ENCODE data around the gene DCDC2. TPM values are rescaled to one million over a fixed set of nuclear protein-coding genes. Genes with fewer than 3 reads are reported as not detected.

DCDC2 gene
- total RNA-seq (2022; extraction: Qiagen RNA extraction; ENCODE audit: low read depth): 2.0 to 3.3 TPM (median 2.5 TPM) in 5 replicates

DNA sequence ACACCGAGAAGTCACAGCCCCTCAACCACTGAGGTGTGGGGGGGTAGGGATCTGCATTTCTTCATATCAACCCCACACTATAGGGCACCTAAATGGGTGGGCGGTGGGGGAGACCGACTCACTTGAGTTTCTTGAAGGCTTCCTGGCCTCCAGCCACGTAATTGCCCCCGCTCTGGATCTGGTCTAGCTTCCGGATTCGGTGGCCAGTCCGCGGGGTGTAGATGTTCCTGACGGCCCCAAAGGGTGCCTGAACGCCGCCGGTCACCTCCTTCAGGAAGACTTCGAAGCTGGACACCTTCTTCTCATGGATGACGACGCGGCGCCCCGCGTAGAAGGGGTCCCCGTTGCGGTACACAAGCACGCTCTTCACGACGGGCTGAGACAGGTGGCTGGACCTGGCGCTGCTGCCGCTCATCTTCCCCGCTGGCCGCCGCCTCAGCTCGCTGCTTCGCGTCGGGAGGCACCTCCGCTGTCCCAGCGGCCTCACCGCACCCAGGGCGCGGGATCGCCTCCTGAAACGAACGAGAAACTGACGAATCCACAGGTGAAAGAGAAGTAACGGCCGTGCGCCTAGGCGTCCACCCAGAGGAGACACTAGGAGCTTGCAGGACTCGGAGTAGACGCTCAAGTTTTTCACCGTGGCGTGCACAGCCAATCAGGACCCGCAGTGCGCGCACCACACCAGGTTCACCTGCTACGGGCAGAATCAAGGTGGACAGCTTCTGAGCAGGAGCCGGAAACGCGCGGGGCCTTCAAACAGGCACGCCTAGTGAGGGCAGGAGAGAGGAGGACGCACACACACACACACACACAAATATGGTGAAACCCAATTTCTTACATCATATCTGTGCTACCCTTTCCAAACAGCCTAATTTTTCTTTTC is at the start of gene DCDC2:
TSS of gene DCDC2 (minus strand) at position 724 of the 883 bp plus-strand sequence. CDS start at position 415, 309 bp downstream.

GRCh38 chr6:24402697-24403500 is 45.0 kb upstream of the DCDC2 start, which contains the start of gene MRS2:
Gene MRS2 (plus strand): TSS chr6:24402936. CDS start chr6:24403047, 111 bp downstream.

DNA sequence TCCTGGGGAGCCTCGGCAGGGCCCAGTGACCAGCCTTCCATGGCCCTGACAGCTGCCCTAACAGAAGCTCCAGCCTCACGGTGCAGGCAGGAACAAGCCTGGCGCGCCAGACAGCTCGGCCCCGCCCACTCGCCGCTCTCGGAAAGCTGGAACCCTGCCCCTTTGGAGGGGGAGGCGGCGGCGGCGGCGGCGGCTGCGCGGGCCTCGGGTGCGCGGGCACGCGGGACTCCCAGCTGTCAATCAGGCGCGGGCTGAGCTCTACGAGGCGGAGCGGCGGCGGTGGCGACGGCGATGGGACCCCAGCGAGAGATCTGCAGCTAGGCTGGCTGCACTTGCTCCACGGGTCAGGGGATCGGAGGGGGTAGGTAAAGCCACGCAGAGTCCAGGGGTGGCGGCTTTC is 231.9 kb downstream of the DCDC2 start, which contains the start of gene NRSN1:
TSS of gene NRSN1 (plus strand) at position 236 of the 400 bp plus-strand sequence. CDS start 8,113 bp downstream, outside the sequence.

Other genes with a start within 250 kb of the DCDC2 start
- not detected in 5 replicates for gene NRSN1, start 231.8 kb downstream of the DCDC2 start, total RNA-seq (2022; extraction: Qiagen RNA extraction; ENCODE audit: low read depth)
- gene MRS2, start 44.9 kb upstream of the DCDC2 start, total RNA-seq (2022; extraction: Qiagen RNA extraction; ENCODE audit: low read depth): 18.7 to 23.8 TPM (median 20.1 TPM) in 5 replicates
- gene GPLD1, start 131.5 kb upstream of the DCDC2 start, total RNA-seq (2022; extraction: Qiagen RNA extraction; ENCODE audit: low read depth): 0.60 to 1.6 TPM (median 0.93 TPM) in 5 replicates
- 5.2 to 8.4 TPM (median 7.1 TPM) in 5 replicates for gene ALDH5A1, start 136.9 kb upstream of the DCDC2 start, total RNA-seq (2022; extraction: Qiagen RNA extraction; ENCODE audit: low read depth)